ENCODE measurements around the gene YBEY. TPM values are rescaled to one million over a fixed set of nuclear protein-coding genes. Genes with fewer than 3 reads are reported as not detected.
A peak's percentile ranks its signal among the peaks of the same experiment; 100 is the strongest.

Gene YBEY
- total RNA-seq, 1 donor from 2014 or later, result 13.5 TPM

DNA sequence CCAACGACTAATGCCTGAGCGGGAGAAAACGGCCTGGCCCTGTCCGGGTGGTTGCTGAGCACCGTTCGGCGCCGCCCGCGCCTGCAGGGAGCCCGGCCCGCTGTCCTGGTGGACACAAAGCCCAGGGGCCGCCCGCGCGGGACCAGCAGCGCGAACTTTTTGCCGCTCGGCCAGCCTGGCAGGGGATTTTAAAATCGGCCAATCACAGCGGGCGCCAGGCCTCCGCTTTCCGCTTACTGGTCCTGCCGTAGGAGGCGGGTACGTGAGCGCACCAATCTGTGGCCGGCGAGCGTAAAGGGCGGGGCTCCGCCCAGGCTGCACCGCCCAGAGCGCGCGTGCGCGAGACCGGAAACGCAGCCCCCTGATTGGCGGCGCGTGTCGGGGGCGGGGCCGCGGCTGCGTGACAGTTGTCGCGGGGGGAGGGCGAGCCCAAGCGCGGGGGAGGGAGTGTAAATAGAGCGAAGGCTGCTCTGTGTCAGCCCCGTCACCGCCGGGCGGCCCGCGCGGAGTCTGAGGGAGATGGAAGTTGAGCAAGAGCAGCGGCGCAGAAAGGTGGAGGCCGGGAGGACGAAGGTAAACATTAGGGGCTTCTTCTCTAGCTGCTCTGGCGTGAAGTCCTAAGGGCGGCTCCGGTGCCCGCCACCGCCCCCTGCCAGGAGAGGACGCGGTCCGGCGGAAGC is 37.7 kb downstream of the YBEY start, which contains the start of the genes C21orf58 and PCNT:
C21orf58 (minus strand) TSS at position 161 of the 680 bp plus-strand sequence. CDS start 1,132 bp downstream, outside the sequence.
PCNT (plus strand) TSS at position 447 of the 680 bp plus-strand sequence; CDS start at position 520, 73 bp downstream.
- Histone ChIP-seq H3K4me1 (ENCODE audit: insufficient read depth, low read length) (peaks cover 16% of the 10 kb centered on the region), H3K9me3 (ENCODE audit: insufficient read depth, low read depth, low read length) (no peaks in the 10 kb centered on the region), H3K27me3 (ENCODE audit: insufficient read depth, low read length) (no peaks in the 10 kb centered on the region), H3K4me2 (ENCODE audit: low read length) (peak within 1 kb of the TSS; percentile 97), H3K4me3 (ENCODE audit: insufficient read depth, low read depth, low read length) (peak within 1 kb of the TSS; percentile 82), H3K36me3 (ENCODE audit: insufficient read depth, low read length) (peaks cover 9% of the 10 kb centered on the region), H4K20me1 (ENCODE audit: insufficient read depth, low read length) (peaks cover 12% of the 10 kb centered on the region), H3K9ac (ENCODE audit: low read length) (peak within 1 kb of the TSS; percentile 97), H3K27ac (ENCODE audit: low read depth, low read length) (peak within 1 kb of the TSS; percentile 97), H3K79me2 (ENCODE audit: insufficient read depth, low read length) (peaks cover 81% of the 10 kb centered on the region), H2AFZ (ENCODE audit: low read depth, low read length) (peak within 1 kb of the TSS; percentile 84)
- TF ChIP-seq, protein P1, sequence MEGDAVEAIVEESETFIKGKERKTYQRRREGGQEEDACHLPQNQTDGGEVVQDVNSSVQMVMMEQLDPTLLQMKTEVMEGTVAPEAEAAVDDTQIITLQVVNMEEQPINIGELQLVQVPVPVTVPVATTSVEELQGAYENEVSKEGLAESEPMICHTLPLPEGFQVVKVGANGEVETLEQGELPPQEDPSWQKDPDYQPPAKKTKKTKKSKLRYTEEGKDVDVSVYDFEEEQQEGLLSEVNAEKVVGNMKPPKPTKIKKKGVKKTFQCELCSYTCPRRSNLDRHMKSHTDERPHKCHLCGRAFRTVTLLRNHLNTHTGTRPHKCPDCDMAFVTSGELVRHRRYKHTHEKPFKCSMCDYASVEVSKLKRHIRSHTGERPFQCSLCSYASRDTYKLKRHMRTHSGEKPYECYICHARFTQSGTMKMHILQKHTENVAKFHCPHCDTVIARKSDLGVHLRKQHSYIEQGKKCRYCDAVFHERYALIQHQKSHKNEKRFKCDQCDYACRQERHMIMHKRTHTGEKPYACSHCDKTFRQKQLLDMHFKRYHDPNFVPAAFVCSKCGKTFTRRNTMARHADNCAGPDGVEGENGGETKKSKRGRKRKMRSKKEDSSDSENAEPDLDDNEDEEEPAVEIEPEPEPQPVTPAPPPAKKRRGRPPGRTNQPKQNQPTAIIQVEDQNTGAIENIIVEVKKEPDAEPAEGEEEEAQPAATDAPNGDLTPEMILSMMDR (IDR thresholded peaks at IDR 0.05; ENCODE audit: insufficient read depth, low read depth, low read length), result no peak
- TF ChIP-seq EZH2 (IDR thresholded peaks at IDR 0.05; ENCODE audit: insufficient read depth, low read length), result no peak
- DNase-seq (ENCODE audit: low read depth), result peak; percentile 92
- Mint-ChIP-seq H3K36me3 (ENCODE audit: low read depth, unreplicated experiment) (peaks cover 4% of the 10 kb centered on the region), H3K4me1 (ENCODE audit: low read depth, unreplicated experiment) (peaks cover 11% of the 10 kb centered on the region), H3K4me3 (ENCODE audit: unreplicated experiment) (peak within 1 kb of the TSS; percentile 92), H3K9me3 (ENCODE audit: unreplicated experiment) (no peaks in the 10 kb centered on the region), H3K27me3 (ENCODE audit: low read depth, unreplicated experiment) (no peaks in the 10 kb centered on the region), H3K27ac (ENCODE audit: unreplicated experiment) (peak within 1 kb of the TSS; percentile 78)
- no peak for FAIRE-seq

DNA sequence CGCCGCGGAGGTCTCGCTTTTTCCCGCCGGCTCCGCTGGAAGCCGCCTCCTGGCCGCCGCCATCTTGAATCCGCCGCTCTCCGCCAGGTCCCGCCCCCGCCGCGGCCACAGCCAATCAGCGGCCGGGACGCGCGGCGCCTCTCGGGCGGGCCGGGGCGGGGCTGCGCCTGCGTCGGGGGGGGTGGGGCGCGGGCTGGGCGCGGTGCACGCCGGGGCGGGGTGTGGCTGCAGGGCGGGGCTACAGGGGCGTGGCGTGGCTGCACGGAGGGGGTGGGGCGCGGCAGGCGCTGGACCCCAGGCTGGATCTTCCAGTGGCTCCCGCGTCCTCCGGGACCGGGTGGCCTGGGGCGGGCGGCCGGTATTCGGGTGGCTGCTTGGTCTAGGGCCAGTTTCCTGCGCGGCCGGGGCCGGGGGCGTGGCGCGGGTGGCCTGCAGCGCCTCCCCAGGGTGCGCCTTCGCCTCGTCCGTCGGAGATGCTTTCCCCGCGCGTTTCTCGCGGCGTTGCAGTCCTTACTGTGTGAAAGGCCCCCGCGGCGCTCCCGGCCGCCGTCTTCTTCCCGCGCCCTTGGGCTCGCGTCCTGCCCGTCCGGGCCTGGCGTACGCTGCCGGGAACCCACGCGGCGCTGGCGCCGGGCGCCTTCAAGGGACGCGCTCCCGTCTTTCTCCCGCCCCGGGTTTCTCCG is 38.4 kb downstream of the YBEY start:
- peaks cover 16% of the 10 kb centered on the region for H3K4me1 ChIP-seq (ENCODE audit: insufficient read depth, low read length)
- peak overlapping the region; percentile 97 for H3K27ac ChIP-seq (ENCODE audit: low read depth, low read length)
- H2AFZ ChIP-seq (ENCODE audit: low read depth, low read length), result peak overlapping the region; percentile 68
- Mint-ChIP-seq H3K9me3 (ENCODE audit: unreplicated experiment) (no peaks in the 10 kb centered on the region), H3K27ac (ENCODE audit: unreplicated experiment) (no peak overlapping the region), H3K36me3 (ENCODE audit: low read depth, unreplicated experiment) (peaks cover 4% of the 10 kb centered on the region), H3K4me3 (ENCODE audit: unreplicated experiment) (peak overlapping the region; percentile 86), H3K4me1 (ENCODE audit: low read depth, unreplicated experiment) (peaks cover 11% of the 10 kb centered on the region), H3K27me3 (ENCODE audit: low read depth, unreplicated experiment) (no peaks in the 10 kb centered on the region)
- H3K4me2 ChIP-seq (ENCODE audit: low read length), result peak overlapping the region; percentile 97
- peaks cover 87% of the 10 kb centered on the region for H3K79me2 ChIP-seq (ENCODE audit: insufficient read depth, low read length)
- no peaks in the 10 kb centered on the region for H3K27me3 ChIP-seq (ENCODE audit: insufficient read depth, low read length)
- H4K20me1 ChIP-seq (ENCODE audit: insufficient read depth, low read length), result peaks cover 12% of the 10 kb centered on the region
- TF ChIP-seq, protein P1 (IDR thresholded peaks at IDR 0.05; ENCODE audit: insufficient read depth, low read depth, low read length), result no peak
- no peak for TF ChIP-seq EZH2 (IDR thresholded peaks at IDR 0.05; ENCODE audit: insufficient read depth, low read length)
- peak; percentile 41 for DNase-seq (ENCODE audit: low read depth)
- H3K9ac ChIP-seq (ENCODE audit: low read length), result peak overlapping the region; percentile 97
- peaks cover 10% of the 10 kb centered on the region for H3K36me3 ChIP-seq (ENCODE audit: insufficient read depth, low read length)
- peak overlapping the region; percentile 82 for H3K4me3 ChIP-seq (ENCODE audit: insufficient read depth, low read depth, low read length)
- FAIRE-seq, result no peak
- no peaks in the 10 kb centered on the region for H3K9me3 ChIP-seq (ENCODE audit: insufficient read depth, low read depth, low read length)
